Measurements from ENCODE around the gene CHURC1. TPM values are rescaled to one million over a fixed set of nuclear protein-coding genes. Genes with fewer than 3 reads are reported as not detected.

CHURC1 gene
- total and polyA plus RNA-seq, 2 of the 8 experiments (the other 6 are each of a cell fraction or from before 2014, with no cell fraction given), result 50.2 to 59.3 TPM

DNA sequence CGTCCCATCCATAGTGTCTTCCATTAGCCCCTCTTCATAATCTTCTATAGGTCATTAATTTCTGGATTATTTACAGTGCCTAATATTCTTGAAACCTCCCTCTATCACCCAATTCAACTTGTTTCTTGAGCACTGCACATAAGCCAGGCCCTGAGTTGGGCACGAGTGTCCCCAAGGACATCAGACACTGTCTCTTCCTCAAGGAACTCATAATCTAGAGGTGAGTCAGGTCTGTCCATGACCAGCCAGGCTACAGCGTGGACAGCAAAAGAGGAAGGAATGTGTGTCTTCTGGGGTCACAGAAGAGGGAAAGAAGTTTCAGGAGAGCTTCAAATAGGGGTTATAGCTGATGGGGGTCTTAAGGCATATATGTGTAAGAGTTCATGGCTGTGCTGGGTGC lies 47.1 kb upstream of the CHURC1 start:
- H3K23ac ChIP-seq (ENCODE audit: insufficient read length), result no peak overlapping the region
- H2AK5ac ChIP-seq (ENCODE audit: low read depth, low read length), result no peak overlapping the region
- H3K18ac ChIP-seq (ENCODE audit: extremely low read depth, low read length), result no peak overlapping the region
- H3K56ac ChIP-seq (replicated peaks; ENCODE audit: insufficient read length, low read depth, low read length), result no peak overlapping the region
- WGBS, 2 experiments (ENCODE audit: extremely low coverage in 1 of 2, insufficient coverage in 1 of 2, insufficient read length in 1 of 2, insufficient replicate concordance in 2 of 2, low coverage in 1 of 2, low lambda C conversion rate in 2 of 2, missing lambda C conversion rate in 1 of 2), result 90% methylated on average over 3 of the region's 3 CpGs; no CpG with 5 or more reads in 1 of the 2 experiments
- no peaks in the 10 kb centered on the region for H3K23me2 ChIP-seq (ENCODE audit: low read depth, low read length)
- no peak overlapping the region for H4K5ac ChIP-seq (ENCODE audit: insufficient read length, low read depth, low read length)
- no peak overlapping the region for H3K4me3 ChIP-seq (ENCODE audit: extremely low read depth in 1 of 4, insufficient read depth in 2 of 4, low read depth in 3 of 4, low read length in 4 of 4)
- ChIA-PET CTCF (ENCODE audit: partially characterized antibody) (interaction anchor here (1.5 to 6.7 kb wide), 5 partner anchors 12 to 65 kb away, joined by 3 to 41 read pairs (median 36); partner anchors contain the start of gene SPTB), POLR2A (ENCODE audit: partially characterized antibody) (interaction anchor here (1.5 kb wide), 1 partner anchor 31 kb away, joined by 3 read pairs; no protein-coding TSS in a partner anchor)
- H2BK12ac ChIP-seq (ENCODE audit: low read depth, low read length), result no peak overlapping the region
- H3K27ac ChIP-seq (ENCODE audit: low read depth, low read length), result no peak overlapping the region
- FAIRE-seq (no peak), DNase-seq (ENCODE audit: low read depth in 1 of 2, low spot score in 2 of 2) (no peak)
- H3K36me3 ChIP-seq (ENCODE audit: control insufficient read depth in 2 of 4, insufficient read depth in 4 of 4, low read length in 3 of 4), result no peaks in the 10 kb centered on the region
- no peaks in the 10 kb centered on the region for H4K20me1 ChIP-seq (replicated peaks in 1 of 2; ENCODE audit: control insufficient read depth in 1 of 2, insufficient read depth in 2 of 2, low read length in 2 of 2)
- peaks cover 0 to 12% (median 3%) of the 10 kb centered on the region in 4 experiments; a peak in 3 of 7 replicates for H3K4me1 ChIP-seq (replicated peaks in 1 of 4; ENCODE audit: control insufficient read depth in 3 of 4, insufficient read depth in 4 of 4, low read length in 3 of 4)
- H3K4me2 ChIP-seq (ENCODE audit: insufficient read depth in 1 of 2, low read depth in 2 of 2, low read length in 2 of 2), result no peak overlapping the region
- no peak overlapping the region for H2BK20ac ChIP-seq (ENCODE audit: low read length)
- H2BK5ac ChIP-seq (ENCODE audit: low read depth, low read length), result no peak overlapping the region
- no peak overlapping the region for H2BK15ac ChIP-seq (ENCODE audit: low read length)
- H2AFZ ChIP-seq (ENCODE audit: low read length), result no peak overlapping the region
- H3K4ac ChIP-seq (replicated peaks; ENCODE audit: insufficient read length, low read depth, low read length), result no peak overlapping the region
- no peak overlapping the region for H2BK120ac ChIP-seq (replicated peaks; ENCODE audit: low read depth, low read length)
- H3K27me3 ChIP-seq (replicated peaks in 1 of 4; ENCODE audit: control insufficient read depth in 3 of 4, extremely low read depth in 1 of 4, insufficient read depth in 3 of 4, low read length in 3 of 4), result no peaks in the 10 kb centered on the region; a peak in 2 of 7 replicates
- no peak overlapping the region for H3K9ac ChIP-seq (replicated peaks in 1 of 4; ENCODE audit: extremely low read depth in 1 of 4, low read depth in 3 of 4, low read length in 3 of 4)
- no peaks in the 10 kb centered on the region for H3K79me2 ChIP-seq (ENCODE audit: control insufficient read depth in 1 of 2, insufficient read depth in 2 of 2, low read length in 2 of 2)
- H4K8ac ChIP-seq (ENCODE audit: extremely low read depth, insufficient read depth, low read length), result no peak overlapping the region
- no peak overlapping the region for H3K14ac ChIP-seq (ENCODE audit: insufficient read length)
- no peaks in the 10 kb centered on the region for H3K79me1 ChIP-seq (ENCODE audit: low read depth, low read length)
- H3K9me3 ChIP-seq (ENCODE audit: insufficient read depth in 2 of 2, low read depth in 1 of 2, low read length in 1 of 2), result no peaks in the 10 kb centered on the region
- no peak overlapping the region for H4K91ac ChIP-seq (replicated peaks; ENCODE audit: insufficient read length, low read length)
- TF ChIP-seq POLR2A (IDR thresholded peaks at IDR 0.05; ENCODE audit: control extremely low read depth in 1 of 2, low read depth in 2 of 2, low read length in 2 of 2) (no peak), NRF1 (IDR thresholded peaks at IDR 0.05; ENCODE audit: low read depth, low read length) (no peak), BCL11A (IDR thresholded peaks at IDR 0.05; ENCODE audit: low read depth in 2 of 2, low read length in 2 of 2) (no peak), TEAD4 (IDR thresholded peaks at IDR 0.05; ENCODE audit: low read depth, low read length) (no peak), SUZ12 (IDR thresholded peaks at IDR 0.05; ENCODE audit: low read length) (no peak), PHF8 (conservative IDR thresholded peaks at IDR 0.05; ENCODE audit: low read depth, low read length) (no peak), RNF2 (IDR thresholded peaks at IDR 0.05; ENCODE audit: borderline replicate concordance, low read depth, low read length, missing control alignments, poor library complexity, severe bottlenecking) (no peak), CREB1 (IDR thresholded peaks at IDR 0.05) (no peak), TAF1 (IDR thresholded peaks at IDR 0.05; ENCODE audit: low read depth, low read length) (no peak), TCF12 (IDR thresholded peaks at IDR 0.05; ENCODE audit: low read depth, low read length) (no peak), FOSL1 (IDR thresholded peaks at IDR 0.05; ENCODE audit: insufficient read depth, low read depth, low read length) (no peak), CBX5 (IDR thresholded peaks at IDR 0.05; ENCODE audit: low read depth, low read length) (no peak), NANOG (IDR thresholded peaks at IDR 0.05; ENCODE audit: insufficient read depth, low read depth, low read length, poor library complexity, severe bottlenecking) (no peak), JUND (IDR thresholded peaks at IDR 0.05; ENCODE audit: low read length) (no peak)
